Activated naive CD4-positive, alpha-beta T cell treated with anti-CD3 and anti-CD28 coated beads, Interleukin-2, amount 50 U/mL, for 24 hours (primary cell): ENCODE results near the gene EIF3L.

Experiments used
- H3K27ac Mint-ChIP-seq: one replicate; pipeline ENCODE4 v1.8.0; 2021; ENCODE audit warnings: mild to moderate bottlenecking, mixed read lengths
- H3K27me3 Mint-ChIP-seq: one replicate; pipeline ENCODE4 v1.8.0; 2021; ENCODE audit warnings: mixed read lengths
- H3K36me3 Mint-ChIP-seq: one replicate; pipeline ENCODE4 v1.8.0; 2021; ENCODE audit warnings: mixed read lengths
- H3K4me1 Mint-ChIP-seq: one replicate; pipeline ENCODE4 v1.8.0; 2021; ENCODE audit warnings: mixed read lengths
- H3K4me3 Mint-ChIP-seq: one replicate; pipeline ENCODE4 v1.8.0; 2021; ENCODE audit warnings: mild to moderate bottlenecking, mixed read lengths
- H3K9me3 Mint-ChIP-seq: one replicate; pipeline ENCODE4 v1.8.0; 2021; ENCODE audit warnings: mixed read lengths

EIF3L gene

GRCh38 chr22:37809672-37810333 is 39.4 kb upstream of the EIF3L start:
- peaks cover 12% of the 10 kb centered on the region for H3K27me3 Mint-ChIP-seq
- H3K4me3 Mint-ChIP-seq = peak overlapping the region; percentile 51
- no peaks in the 10 kb centered on the region for H3K9me3 Mint-ChIP-seq
- H3K4me1 Mint-ChIP-seq = peaks cover 25% of the 10 kb centered on the region
- H3K27ac Mint-ChIP-seq = no peak overlapping the region
- H3K36me3 Mint-ChIP-seq = no peaks in the 10 kb centered on the region

- no peaks in the 10 kb centered on the region for H3K36me3 Mint-ChIP-seq
- no peak overlapping the region for H3K4me3 Mint-ChIP-seq
- H3K9me3 Mint-ChIP-seq = no peaks in the 10 kb centered on the region
- no peak overlapping the region for H3K27ac Mint-ChIP-seq
- peaks cover 15% of the 10 kb centered on the region for H3K4me1 Mint-ChIP-seq
- H3K27me3 Mint-ChIP-seq = peaks cover 6% of the 10 kb centered on the region
These were observed 37.4 kb upstream of the EIF3L start for GRCh38 chr22:37811867-37812266.

- H3K4me1 Mint-ChIP-seq = peaks cover 11% of the 10 kb centered on the region
- no peak overlapping the region for H3K4me3 Mint-ChIP-seq
- no peaks in the 10 kb centered on the region for H3K9me3 Mint-ChIP-seq
- peak overlapping the region; percentile 30 for H3K27ac Mint-ChIP-seq
- peaks cover 2% of the 10 kb centered on the region for H3K36me3 Mint-ChIP-seq
- peaks cover 9% of the 10 kb centered on the region for H3K27me3 Mint-ChIP-seq
These were observed 36.1 kb upstream of the EIF3L start for GRCh38 chr22:37812869-37813678.

- Mint-ChIP-seq H3K9me3 (no peaks in the 10 kb centered on the region), H3K4me1 (peaks cover 12% of the 10 kb centered on the region), H3K27ac (no peak overlapping the region), H3K4me3 (no peak overlapping the region), H3K27me3 (peaks cover 6% of the 10 kb centered on the region), H3K36me3 (peaks cover 2% of the 10 kb centered on the region)
These were observed 33.6 kb upstream of the EIF3L start for GRCh38 chr22:37815593-37815992.

GRCh38 chr22:37816543-37817180 is 32.6 kb upstream of the EIF3L start:
- Mint-ChIP-seq H3K36me3 (peaks cover 2% of the 10 kb centered on the region), H3K27ac (no peak overlapping the region), H3K4me1 (peaks cover 12% of the 10 kb centered on the region), H3K4me3 (no peak overlapping the region), H3K9me3 (no peaks in the 10 kb centered on the region), H3K27me3 (peaks cover 6% of the 10 kb centered on the region)

GRCh38 chr22:37817705-37818408 is 31.4 kb upstream of the EIF3L start:
- no peaks in the 10 kb centered on the region for H3K9me3 Mint-ChIP-seq
- H3K27ac Mint-ChIP-seq = no peak overlapping the region
- peaks cover 7% of the 10 kb centered on the region for H3K27me3 Mint-ChIP-seq
- H3K36me3 Mint-ChIP-seq = peaks cover 2% of the 10 kb centered on the region
- H3K4me1 Mint-ChIP-seq = peaks cover 12% of the 10 kb centered on the region
- peak overlapping the region; percentile 33 for H3K4me3 Mint-ChIP-seq

GRCh38 chr22:37818409-37819104 is 30.7 kb upstream of the EIF3L start:
- H3K36me3 Mint-ChIP-seq = peaks cover 2% of the 10 kb centered on the region
- H3K4me3 Mint-ChIP-seq = peak overlapping the region; percentile 69
- H3K27me3 Mint-ChIP-seq = peaks cover 7% of the 10 kb centered on the region
- H3K27ac Mint-ChIP-seq = no peak overlapping the region
- peaks cover 12% of the 10 kb centered on the region for H3K4me1 Mint-ChIP-seq
- H3K9me3 Mint-ChIP-seq = no peaks in the 10 kb centered on the region

GRCh38 chr22:37819105-37819433 is 30.1 kb upstream of the EIF3L start:
- Mint-ChIP-seq H3K9me3 (no peaks in the 10 kb centered on the region), H3K4me3 (peak overlapping the region; percentile 69), H3K4me1 (peaks cover 12% of the 10 kb centered on the region), H3K36me3 (peaks cover 2% of the 10 kb centered on the region), H3K27me3 (peaks cover 7% of the 10 kb centered on the region), H3K27ac (no peak overlapping the region)

GRCh38 chr22:37820350-37820749 is 28.9 kb upstream of the EIF3L start:
- Mint-ChIP-seq H3K36me3 (peaks cover 2% of the 10 kb centered on the region), H3K27me3 (peaks cover 7% of the 10 kb centered on the region), H3K4me1 (peaks cover 12% of the 10 kb centered on the region), H3K9me3 (no peaks in the 10 kb centered on the region), H3K4me3 (no peak overlapping the region), H3K27ac (no peak overlapping the region)

GRCh38 chr22:37822079-37822833 is 27.0 kb upstream of the EIF3L start:
- H3K36me3 Mint-ChIP-seq = peaks cover 2% of the 10 kb centered on the region
- H3K9me3 Mint-ChIP-seq = no peaks in the 10 kb centered on the region
- H3K4me1 Mint-ChIP-seq = peaks cover 15% of the 10 kb centered on the region
- H3K4me3 Mint-ChIP-seq = no peak overlapping the region
- peaks cover 9% of the 10 kb centered on the region for H3K27me3 Mint-ChIP-seq
- H3K27ac Mint-ChIP-seq = no peak overlapping the region

- H3K4me3 Mint-ChIP-seq = no peak within 1 kb of the TSS
- H3K4me1 Mint-ChIP-seq = peaks cover 11% of the 10 kb centered on the region
- H3K27me3 Mint-ChIP-seq = peaks cover 6% of the 10 kb centered on the region
- no peaks in the 10 kb centered on the region for H3K9me3 Mint-ChIP-seq
- H3K36me3 Mint-ChIP-seq = no peaks in the 10 kb centered on the region
- peak within 1 kb of the TSS; percentile 51 for H3K27ac Mint-ChIP-seq
These were observed 25.9 kb upstream of the EIF3L start, which contains the start of gene GALR3 for GRCh38 chr22:37823134-37823985. Gene GALR3 (plus strand): TSS chr22:37823382. CDS start chr22:37823407, 25 bp downstream.

- Mint-ChIP-seq H3K4me1 (peaks cover 3% of the 10 kb centered on the region), H3K27me3 (peaks cover 6% of the 10 kb centered on the region), H3K36me3 (no peaks in the 10 kb centered on the region), H3K9me3 (no peaks in the 10 kb centered on the region), H3K4me3 (peak overlapping the region; percentile 62), H3K27ac (no peak overlapping the region)
These were observed 24.3 kb upstream of the EIF3L start for GRCh38 chr22:37824674-37825641.

GRCh38 chr22:37827056-37827455 is 22.2 kb upstream of the EIF3L start:
- Mint-ChIP-seq H3K27me3 (peaks cover 5% of the 10 kb centered on the region), H3K36me3 (no peaks in the 10 kb centered on the region), H3K4me3 (no peak overlapping the region), H3K9me3 (no peaks in the 10 kb centered on the region), H3K27ac (peak overlapping the region; percentile 55), H3K4me1 (peaks cover 3% of the 10 kb centered on the region)
